ENCODE results near the gene RPL37A. TPM values are rescaled to one million over a fixed set of nuclear protein-coding genes. Genes with fewer than 3 reads are reported as not detected.

Gene RPL37A
- total RNA-seq, 4 donors from 2014 or later = 366 to 1,381 (median 655) TPM

- Histone ChIP-seq H3K4me1 (no peaks in the 10 kb centered on the region), H3K4me3 (no peak overlapping the region), H3K36me3 (peaks cover 0 to 5% (median 0%) of the 10 kb centered on the region in 3 donors), H3K9me3 (no peaks in the 10 kb centered on the region), H3K27me3 (no peaks in the 10 kb centered on the region), H3K27ac (no peak overlapping the region)
- TF ChIP-seq POLR2A (IDR thresholded peaks at IDR 0.05) = no peak
- TF ChIP-seq CTCF (IDR thresholded peaks at IDR 0.05) = no peak
- no peak for DNase-seq
Observed at GRCh38 chr2:216463148-216463547, 35.5 kb upstream of the RPL37A start.

GRCh38 chr2:216464104-216464720 is 34.4 kb upstream of the RPL37A start:
- Histone ChIP-seq H3K4me1 (no peaks in the 10 kb centered on the region), H3K27me3 (no peaks in the 10 kb centered on the region), H3K4me3 (no peak overlapping the region), H3K9me3 (no peaks in the 10 kb centered on the region), H3K36me3 (peaks cover 0 to 8% (median 0%) of the 10 kb centered on the region in 3 donors), H3K27ac (no peak overlapping the region)
- DNase-seq = no peak
- TF ChIP-seq POLR2A (IDR thresholded peaks at IDR 0.05) (no peak), CTCF (IDR thresholded peaks at IDR 0.05) (no peak)

GRCh38 chr2:216465579-216466195 is 33.0 kb upstream of the RPL37A start:
- Histone ChIP-seq H3K36me3 (peaks cover 0 to 8% (median 0%) of the 10 kb centered on the region in 3 donors), H3K9me3 (no peaks in the 10 kb centered on the region), H3K4me1 (no peaks in the 10 kb centered on the region), H3K27me3 (no peaks in the 10 kb centered on the region), H3K4me3 (no peak overlapping the region), H3K27ac (no peak overlapping the region)
- TF ChIP-seq CTCF (IDR thresholded peaks at IDR 0.05) (no peak), POLR2A (IDR thresholded peaks at IDR 0.05) (no peak)
- DNase-seq = no peak

GRCh38 chr2:216467845-216468244 is 30.8 kb upstream of the RPL37A start:
- DNase-seq = no peak
- H3K9me3 ChIP-seq = no peaks in the 10 kb centered on the region
- H3K27ac ChIP-seq = no peak overlapping the region
- H3K36me3 ChIP-seq = peaks cover 0 to 11% (median 0%) of the 10 kb centered on the region in 3 donors
- no peak for TF ChIP-seq POLR2A (IDR thresholded peaks at IDR 0.05)
- TF ChIP-seq CTCF (IDR thresholded peaks at IDR 0.05) = no peak
- no peaks in the 10 kb centered on the region for H3K27me3 ChIP-seq
- H3K4me1 ChIP-seq = no peaks in the 10 kb centered on the region
- H3K4me3 ChIP-seq = no peak overlapping the region

GRCh38 chr2:216469661-216470060 is 29.0 kb upstream of the RPL37A start:
- no peaks in the 10 kb centered on the region for H3K27me3 ChIP-seq
- no peak for TF ChIP-seq POLR2A (IDR thresholded peaks at IDR 0.05)
- TF ChIP-seq CTCF (IDR thresholded peaks at IDR 0.05) = no peak
- peaks cover 0 to 11% (median 0%) of the 10 kb centered on the region in 3 donors for H3K36me3 ChIP-seq
- no peaks in the 10 kb centered on the region for H3K9me3 ChIP-seq
- no peak overlapping the region for H3K27ac ChIP-seq
- DNase-seq = no peak
- H3K4me1 ChIP-seq = no peaks in the 10 kb centered on the region
- no peak overlapping the region for H3K4me3 ChIP-seq
